ENCODE data around the gene NSUN4.
"Not testable (repeated sequence)": the region's sequence is repeated elsewhere in the genome, so short reads cannot be mapped to it uniquely, and the experiment has no call there.

NSUN4 gene

DNA sequence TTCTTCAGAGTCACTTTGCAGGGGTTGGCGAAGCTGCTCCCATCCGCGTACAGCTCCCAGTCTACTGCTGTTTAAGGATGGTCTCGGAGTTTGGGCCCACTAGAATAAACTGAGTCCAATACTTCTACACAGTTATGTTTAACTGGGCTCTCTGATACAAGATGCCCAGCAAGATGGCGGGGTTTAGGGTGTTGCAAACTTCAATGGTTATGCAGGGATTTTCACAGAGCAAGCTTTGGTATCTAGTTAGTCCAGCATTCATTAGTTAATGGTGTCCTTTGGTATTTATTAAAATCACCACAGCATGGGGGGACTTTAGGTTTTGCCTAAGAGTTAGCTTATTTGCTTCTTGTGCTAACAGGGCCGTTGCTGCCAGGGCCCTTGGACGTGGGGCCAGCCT, 12.4 kb upstream of the NSUN4 start:
- not testable (repeated sequence) for DNase-seq (ENCODE audit: low read depth)

DNA sequence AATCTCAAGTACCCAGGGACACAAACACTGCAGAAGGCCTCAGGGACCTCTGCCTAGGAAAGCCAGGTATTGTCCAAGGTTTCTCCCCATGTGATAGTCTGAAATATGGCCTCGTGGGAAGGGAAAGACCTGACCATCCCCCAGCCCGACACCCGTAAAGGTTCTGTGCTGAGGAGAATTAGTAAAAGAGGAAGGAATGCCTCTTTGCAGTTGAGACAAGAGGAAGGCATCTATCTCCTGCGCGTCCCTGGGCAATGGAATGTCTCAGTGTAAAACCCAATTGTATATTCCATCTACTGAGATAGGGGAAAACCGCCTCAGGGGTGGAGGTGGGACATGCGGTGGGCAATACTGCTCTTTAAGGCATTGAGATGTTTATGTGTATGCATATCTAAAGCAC, 10.8 kb upstream of the NSUN4 start:
- DNase-seq (ENCODE audit: low read depth) = not testable (repeated sequence)

GRCh38 chr1:46330381-46330780, 10.2 kb upstream of the NSUN4 start:
- not testable (repeated sequence) for DNase-seq (ENCODE audit: low read depth)

- not testable (repeated sequence) for DNase-seq (ENCODE audit: low read depth)
Observed at GRCh38 chr1:46331786-46332540, 8.6 kb upstream of the NSUN4 start.

- DNase-seq (ENCODE audit: low read depth) = no peak
Observed at GRCh38 chr1:46333300-46334029, 7.1 kb upstream of the NSUN4 start.

GRCh38 chr1:46334030-46334384, 6.6 kb upstream of the NSUN4 start:
- no peak for DNase-seq (ENCODE audit: low read depth)

DNA sequence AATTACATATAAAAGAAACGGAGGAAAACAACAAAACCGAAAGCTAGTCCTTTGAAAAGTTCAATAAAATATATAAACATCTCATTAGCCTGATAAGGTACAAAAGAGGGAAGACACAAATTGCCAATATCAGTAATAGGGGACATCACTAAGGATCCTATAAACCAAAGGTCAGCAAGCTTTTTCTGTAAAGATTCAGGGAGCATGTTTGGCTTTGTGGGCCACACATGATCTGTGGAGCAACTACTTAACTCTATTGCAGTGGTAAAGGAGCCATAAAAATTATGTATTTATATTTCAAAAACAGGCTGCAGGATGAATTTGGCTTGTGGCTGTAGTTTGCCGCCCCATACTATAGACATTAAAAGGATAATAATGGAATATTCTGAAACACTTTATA, 5.5 kb upstream of the NSUN4 start:
- DNase-seq (ENCODE audit: low read depth) = no peak

- not testable (repeated sequence) for DNase-seq (ENCODE audit: low read depth)
Observed at GRCh38 chr1:46337409-46337808, 3.2 kb upstream of the NSUN4 start.

DNA sequence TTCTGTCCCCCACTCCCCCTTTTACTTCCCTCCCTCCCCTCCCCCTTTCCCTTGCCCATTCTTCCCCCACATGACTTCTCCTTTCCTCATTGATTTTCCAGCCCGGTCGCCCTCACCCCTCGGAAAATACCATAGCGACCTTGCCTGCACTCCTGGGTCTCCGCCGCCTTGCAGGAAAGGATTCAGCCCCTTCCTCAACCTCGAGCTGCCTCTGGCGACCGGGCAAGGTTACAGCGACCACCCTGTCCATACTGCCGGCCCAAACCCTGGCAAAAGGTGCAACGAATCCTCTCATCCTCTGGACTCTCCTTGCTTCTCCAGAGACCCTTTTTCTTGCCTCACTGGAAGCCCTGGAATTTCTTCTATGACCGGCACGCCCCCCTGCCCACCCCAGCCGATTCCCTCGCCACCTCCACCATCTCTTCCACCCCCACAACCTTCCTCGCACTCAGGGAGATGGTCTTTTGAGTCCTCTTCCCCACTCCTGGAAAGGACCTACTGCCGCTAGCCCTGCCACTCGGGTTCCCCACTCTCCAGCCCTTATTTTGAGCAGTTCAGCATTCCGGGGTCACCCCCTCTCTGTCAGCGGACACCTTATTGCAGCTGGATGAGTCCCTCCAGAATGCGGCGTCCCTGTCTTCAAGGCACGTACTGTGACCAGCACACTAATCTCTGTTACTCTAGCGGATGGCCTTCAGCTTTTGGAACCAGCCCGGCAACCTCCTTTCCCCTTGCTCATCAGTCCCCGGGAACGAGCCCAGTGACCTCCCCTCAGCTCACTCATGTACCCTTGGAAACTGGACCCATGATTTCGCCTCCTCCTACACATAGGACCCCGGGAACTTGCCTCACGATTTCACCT, 846 bp downstream of the NSUN4 start:
- DNase-seq (ENCODE audit: low read depth) = no peak

DNA sequence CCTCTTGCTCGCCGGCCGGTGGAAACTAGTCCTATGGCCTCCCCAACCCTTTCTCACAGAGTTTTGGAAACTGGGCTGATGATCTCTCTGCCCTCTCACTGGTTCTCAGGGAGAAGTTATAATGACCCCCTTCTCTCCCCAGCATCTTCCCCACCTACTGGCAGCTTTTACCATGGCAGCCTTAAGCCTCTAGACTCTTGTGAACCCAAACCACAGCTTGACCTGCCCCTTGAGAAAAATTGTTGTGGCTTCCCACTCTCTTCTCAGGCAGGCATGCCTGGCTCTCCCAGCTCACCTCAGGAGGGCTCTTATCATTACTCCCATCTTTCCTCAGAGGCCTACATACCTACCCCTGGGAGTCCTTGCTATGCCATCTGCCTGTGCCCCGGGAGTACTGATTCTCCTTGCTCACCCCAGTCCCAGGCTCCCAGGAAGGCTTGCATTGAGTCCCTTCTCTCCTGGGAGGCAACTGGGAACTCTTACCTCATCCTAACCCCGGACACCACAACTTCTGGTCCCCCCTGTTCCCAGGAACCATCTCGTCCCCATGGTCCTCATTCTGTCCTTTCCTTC, 1.6 kb downstream of the NSUN4 start:
- no peak for DNase-seq (ENCODE audit: low read depth)

DNA sequence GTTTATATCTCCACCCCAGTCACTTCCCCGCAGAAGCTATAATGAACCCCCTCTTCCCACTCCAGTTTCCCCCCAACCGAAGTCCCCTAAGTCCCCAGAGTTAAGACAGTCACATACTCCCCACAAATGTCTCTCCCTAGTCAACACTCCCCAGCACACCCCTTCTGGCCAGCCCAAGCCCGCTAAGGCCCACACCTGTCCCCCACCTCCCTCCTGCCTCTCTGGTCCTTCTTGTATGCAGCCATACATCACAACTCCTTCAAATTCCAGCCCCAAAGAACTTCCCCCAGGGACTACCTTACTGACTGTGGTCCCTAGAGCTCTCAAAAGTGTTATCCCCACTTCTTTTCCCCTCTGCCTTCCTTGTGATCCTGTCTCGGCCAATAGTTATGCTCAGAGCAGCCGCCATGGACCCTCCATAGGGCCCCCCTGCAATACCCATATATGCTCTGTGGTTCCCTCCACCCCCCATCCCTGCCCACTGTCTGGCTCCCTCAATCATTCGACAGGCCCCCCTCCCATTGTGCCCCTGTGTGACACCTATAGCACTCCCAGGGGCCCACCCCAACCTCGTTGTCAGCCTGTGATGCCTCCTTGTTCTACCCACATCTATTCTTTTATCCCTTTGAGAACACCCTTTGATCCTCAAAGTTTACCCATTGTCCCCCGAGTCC, 2.2 kb downstream of the NSUN4 start:
- DNase-seq (ENCODE audit: low read depth) = no peak

- DNase-seq (ENCODE audit: low read depth) = no peak
Observed at GRCh38 chr1:46343351-46343695, 2.7 kb downstream of the NSUN4 start.

DNA sequence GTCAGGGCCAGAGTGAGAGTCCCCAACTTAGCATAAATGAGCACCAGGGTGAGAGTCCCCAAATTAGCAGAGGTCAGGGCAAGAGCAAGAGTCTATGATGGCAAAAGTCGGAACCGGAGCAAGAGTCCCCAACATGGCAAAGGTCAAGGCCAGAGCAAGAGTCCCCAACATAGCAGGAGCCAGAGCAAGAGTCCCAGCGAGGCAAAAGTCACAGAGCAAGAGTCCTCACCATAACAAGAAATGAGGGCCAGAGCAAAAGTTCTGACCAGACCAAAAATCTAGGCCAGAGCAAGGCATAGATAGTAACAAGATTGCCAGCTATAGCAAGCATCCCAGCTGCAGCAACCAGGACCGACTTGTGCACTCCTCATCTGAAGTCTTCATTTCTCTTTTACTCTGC, 3.1 kb downstream of the NSUN4 start:
- DNase-seq (ENCODE audit: low read depth) = no peak

DNA sequence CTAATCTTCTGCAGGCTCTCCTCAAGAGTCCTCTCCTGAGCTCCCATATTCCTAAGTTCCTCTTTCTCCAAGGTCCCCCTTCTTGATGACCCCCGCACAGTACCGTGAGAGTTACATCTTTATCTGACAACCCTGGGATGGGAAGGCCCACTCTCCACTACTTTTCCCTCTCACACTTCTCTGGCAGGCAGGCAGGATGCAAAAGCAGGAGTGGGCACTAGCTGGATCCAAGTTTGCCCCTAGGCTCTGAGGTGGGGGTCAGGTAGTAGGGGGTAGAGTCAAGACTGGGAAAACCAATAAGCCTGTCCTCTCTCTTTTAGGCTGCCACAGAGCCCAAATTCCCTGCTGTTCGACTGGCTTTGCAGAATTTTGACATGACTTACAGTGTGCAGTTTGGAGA, 3.9 kb downstream of the NSUN4 start:
- DNase-seq (ENCODE audit: low read depth) = no peak

DNA sequence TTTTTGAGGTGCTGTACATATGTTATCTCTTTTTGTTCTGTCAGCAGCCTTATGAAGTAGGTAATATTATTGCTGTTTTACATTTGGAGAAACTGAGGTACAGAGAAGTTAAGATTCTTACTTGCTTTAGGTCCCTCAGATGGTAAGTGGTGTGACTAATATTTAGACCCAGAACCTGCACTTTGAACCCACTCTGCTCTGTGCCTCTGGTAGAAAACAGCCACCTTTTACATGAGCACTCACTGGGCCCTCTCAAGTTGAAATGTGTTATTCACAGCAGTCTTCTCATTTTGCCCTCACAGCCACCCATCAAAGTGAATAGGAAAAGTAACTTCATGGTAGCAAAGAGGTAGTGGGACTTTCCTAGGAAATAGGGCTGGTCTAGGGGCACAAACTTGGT, 4.7 kb downstream of the NSUN4 start:
- DNase-seq (ENCODE audit: low read depth) = no peak

DNA sequence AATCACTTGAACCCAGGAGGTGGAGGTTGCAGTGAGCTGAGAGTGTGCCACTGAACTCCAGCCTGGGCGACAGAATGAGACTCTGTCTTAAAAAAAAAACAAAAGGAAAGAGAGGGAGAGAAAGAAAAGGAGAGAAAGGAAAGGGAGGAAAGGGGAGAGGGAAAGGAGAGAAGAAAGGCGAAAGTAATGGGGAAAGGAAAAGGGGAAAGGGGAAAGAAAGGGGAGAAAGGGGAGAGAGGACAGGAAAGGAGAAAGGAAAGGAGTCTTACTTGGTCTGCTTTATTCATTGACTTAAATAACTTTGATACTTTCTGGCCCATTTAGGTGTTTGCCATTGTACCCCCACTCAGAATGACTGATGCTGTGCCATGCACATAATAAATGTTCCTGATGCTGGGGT, 11.8 kb downstream of the NSUN4 start:
- DNase-seq (ENCODE audit: low read depth) = no peak

DNA sequence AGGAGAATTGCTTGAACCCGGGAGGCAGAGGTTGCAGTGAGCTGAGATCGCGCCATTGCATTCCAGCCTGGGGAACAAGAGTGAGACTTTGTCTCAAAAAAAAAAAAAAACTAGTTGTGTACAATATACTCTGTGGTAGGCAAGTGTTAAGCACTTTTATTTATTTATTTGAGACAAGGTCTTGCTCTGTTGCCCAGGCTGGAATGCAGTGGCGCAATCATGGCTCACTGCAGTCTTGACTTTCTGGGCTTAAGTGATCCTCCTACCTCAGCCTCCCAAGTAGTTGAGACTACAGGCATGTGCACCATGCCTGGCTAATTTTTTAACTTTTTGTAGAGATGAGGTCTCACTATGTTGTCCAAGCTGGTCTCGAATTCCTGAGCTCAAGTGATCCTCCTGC, 15.3 kb downstream of the NSUN4 start:
- DNase-seq (ENCODE audit: low read depth) = not testable (repeated sequence)

- no peak for DNase-seq (ENCODE audit: low read depth)
Observed at GRCh38 chr1:46362158-46362557, 21.6 kb downstream of the NSUN4 start.

DNA sequence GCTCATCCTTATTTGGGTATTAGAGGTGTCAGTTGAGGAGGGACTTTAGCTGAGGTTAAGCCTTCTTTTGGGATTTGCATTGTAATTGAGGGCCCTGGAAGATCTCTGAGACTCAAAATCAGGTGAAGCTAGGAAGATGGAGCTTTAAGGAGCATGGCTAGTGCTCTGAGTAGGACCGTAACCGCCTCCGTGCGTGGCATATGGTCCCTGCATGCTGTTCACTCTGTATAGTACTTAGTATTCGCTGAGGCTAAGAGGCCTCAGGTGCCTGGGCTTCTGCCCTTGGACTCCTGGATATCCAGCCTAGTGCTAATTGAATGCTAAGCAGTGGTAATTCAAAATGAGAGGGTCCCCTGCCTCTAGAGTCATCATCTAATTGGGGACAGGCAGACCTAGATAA, 22.5 kb downstream of the NSUN4 start:
- DNase-seq (ENCODE audit: low read depth) = no peak

DNA sequence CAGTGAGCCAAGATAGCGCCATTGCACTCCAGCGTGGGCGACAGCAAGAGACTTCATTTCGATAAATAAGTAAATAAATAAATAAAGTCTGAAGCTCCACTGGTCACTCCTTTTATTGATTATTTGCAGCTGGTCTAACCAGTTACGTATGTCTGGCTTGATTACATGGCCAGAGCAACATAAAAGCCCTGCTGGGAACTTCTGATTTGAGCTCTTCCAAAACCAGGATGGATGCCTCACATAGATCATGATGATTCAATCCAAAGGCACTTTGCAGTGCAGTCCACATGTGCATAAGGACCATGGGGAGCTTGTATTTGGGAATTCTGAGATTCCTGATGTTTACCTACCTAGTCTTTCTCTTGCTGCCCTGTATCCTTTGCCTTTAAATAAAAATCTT, 24.0 kb downstream of the NSUN4 start:
- peak; percentile 71 for DNase-seq (ENCODE audit: low read depth)

DNA sequence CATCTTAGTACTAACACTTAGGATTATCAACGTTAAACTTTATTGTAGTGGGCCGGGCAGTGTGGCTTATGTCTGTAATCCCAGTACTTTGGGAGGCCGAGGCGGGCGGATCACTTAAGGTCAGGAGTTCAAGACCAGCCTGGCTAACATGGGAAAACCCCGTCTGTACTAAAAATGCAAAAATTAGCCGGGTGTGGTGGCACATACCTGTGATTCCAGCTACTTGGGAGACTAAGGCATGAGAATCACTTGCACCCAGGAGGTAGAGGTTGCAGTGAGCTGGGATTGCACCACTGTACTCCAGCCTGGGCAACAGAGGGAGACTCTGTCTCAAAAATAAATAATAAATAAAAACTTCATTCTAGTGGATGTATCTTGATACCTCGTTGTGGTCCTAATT, 25.2 kb downstream of the NSUN4 start:
- not testable (repeated sequence) for DNase-seq (ENCODE audit: low read depth)

- DNase-seq (ENCODE audit: low read depth) = no peak
Observed at GRCh38 chr1:46367072-46367471, 26.5 kb downstream of the NSUN4 start.

All from GM04504 (cell line).